SU-DHL-6 (cell line): ENCODE measurements around the gene AHR.

Experiments used
- CTCF ChIP-seq: fragments of 200-600 bp; sonication (generic); IDR thresholded peaks from one replicate; pipeline ENCODE4 v1.5.1; 2017; ENCODE audit warnings: antibody characterized with exemption, mild to moderate bottlenecking, low read length, moderate library complexity; ENCODE audit not compliant: insufficient read depth, poor library complexity, severe bottlenecking
- EZH2phosphoT487 ChIP-seq: fragments of 200-600 bp; sonication (generic), shearing (Covaris generic); conservative IDR thresholded peaks from 2 replicates; pipeline ENCODE4 v1.6.1; 2018; ENCODE audit warnings: mild to moderate bottlenecking, antibody characterized with exemption, low read length, moderate library complexity, mixed read lengths

GRCh38 chr7:17318146-17318545 is 19.7 kb downstream of the AHR start:
- TF ChIP-seq CTCF (no peak), EZH2phosphoT487 (no peak)
